ENCODE results near the gene MAF. TPM values are rescaled to one million over a fixed set of nuclear protein-coding genes. Genes with fewer than 3 reads are reported as not detected.

Gene MAF
- polyA plus RNA-seq, 3 donors, result 0.03 to 0.92 TPM; not detected in 1

DNA sequence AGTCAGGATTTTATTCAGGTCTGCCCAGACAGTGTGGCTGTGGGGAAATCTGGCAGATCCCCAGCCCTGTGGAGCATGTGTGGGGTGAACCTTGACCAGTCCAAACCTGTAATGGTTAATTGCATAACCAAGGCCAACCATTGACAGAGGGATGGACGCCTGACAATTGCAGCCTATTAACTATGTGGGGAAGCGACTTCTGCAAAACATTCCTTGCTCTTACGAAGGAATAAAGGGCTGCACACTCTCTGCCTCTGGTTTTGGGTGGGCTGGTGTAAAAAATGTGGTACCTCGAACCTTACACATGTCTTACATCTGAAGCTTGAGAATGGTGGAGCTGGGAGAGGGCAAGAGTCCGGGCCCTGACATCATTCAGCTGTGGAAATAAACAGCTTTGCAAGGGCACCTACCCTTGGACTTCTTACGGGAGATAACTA lies 35.8 kb downstream of the MAF start:
- Mint-ChIP-seq H3K4me1 (no peaks in the 10 kb centered on the region), H3K36me3 (no peaks in the 10 kb centered on the region), H3K9me3 (peaks cover 2 to 14% (median 4%) of the 10 kb centered on the region in 7 donors), H3K27me3 (ENCODE audit: low read depth in 3 of 3) (peaks cover 5 to 12% (median 10%) of the 10 kb centered on the region in 3 donors), H3K4me3 (no peak overlapping the region), H3K27ac (no peak overlapping the region)
- 87% methylated on average over 4 of the region's 6 CpGs for WGBS (ENCODE audit: insufficient coverage)
- H3K9me3 ChIP-seq (replicated peaks in 1 of 2; ENCODE audit: control insufficient read depth in 1 of 2, insufficient read depth in 1 of 2, low read length in 2 of 2), result no peaks in the 10 kb centered on the region
- H3K4me2 ChIP-seq (replicated peaks; ENCODE audit: extremely low read depth, low read length, poor library complexity, severe bottlenecking), result no peak overlapping the region
- H3K27me3 ChIP-seq (ENCODE audit: control insufficient read depth in 2 of 2, insufficient read depth in 2 of 2, low read length in 2 of 2), result peaks cover 0 to 4% of the 10 kb centered on the region in 2 donors
- TF ChIP-seq, protein P1, sequence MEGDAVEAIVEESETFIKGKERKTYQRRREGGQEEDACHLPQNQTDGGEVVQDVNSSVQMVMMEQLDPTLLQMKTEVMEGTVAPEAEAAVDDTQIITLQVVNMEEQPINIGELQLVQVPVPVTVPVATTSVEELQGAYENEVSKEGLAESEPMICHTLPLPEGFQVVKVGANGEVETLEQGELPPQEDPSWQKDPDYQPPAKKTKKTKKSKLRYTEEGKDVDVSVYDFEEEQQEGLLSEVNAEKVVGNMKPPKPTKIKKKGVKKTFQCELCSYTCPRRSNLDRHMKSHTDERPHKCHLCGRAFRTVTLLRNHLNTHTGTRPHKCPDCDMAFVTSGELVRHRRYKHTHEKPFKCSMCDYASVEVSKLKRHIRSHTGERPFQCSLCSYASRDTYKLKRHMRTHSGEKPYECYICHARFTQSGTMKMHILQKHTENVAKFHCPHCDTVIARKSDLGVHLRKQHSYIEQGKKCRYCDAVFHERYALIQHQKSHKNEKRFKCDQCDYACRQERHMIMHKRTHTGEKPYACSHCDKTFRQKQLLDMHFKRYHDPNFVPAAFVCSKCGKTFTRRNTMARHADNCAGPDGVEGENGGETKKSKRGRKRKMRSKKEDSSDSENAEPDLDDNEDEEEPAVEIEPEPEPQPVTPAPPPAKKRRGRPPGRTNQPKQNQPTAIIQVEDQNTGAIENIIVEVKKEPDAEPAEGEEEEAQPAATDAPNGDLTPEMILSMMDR (IDR thresholded peaks at IDR 0.05), result no peak
- H4K20me1 ChIP-seq (ENCODE audit: insufficient read depth, low read length), result no peaks in the 10 kb centered on the region
- no peak overlapping the region for H3K27ac ChIP-seq (ENCODE audit: low read depth in 1 of 2, low read length in 2 of 2)
- intact Hi-C loops (cut with micrococcal nuclease), result no loop called here
- no peak overlapping the region for H2AFZ ChIP-seq (ENCODE audit: insufficient read depth, low read depth, low read length, poor library complexity, severe bottlenecking)
- no peaks in the 10 kb centered on the region for H3K36me3 ChIP-seq (replicated peaks in 1 of 2; ENCODE audit: control insufficient read depth in 1 of 2, insufficient read depth in 2 of 2, low read length in 2 of 2)
- no peak for DNase-seq
- no peak overlapping the region for H3K4me3 ChIP-seq (replicated peaks in 1 of 3; ENCODE audit: low read depth in 2 of 3, low read length in 3 of 3)
- H3K9ac ChIP-seq (ENCODE audit: insufficient read depth, low read length, poor library complexity, severe bottlenecking), result no peak overlapping the region
- no peaks in the 10 kb centered on the region for H3K4me1 ChIP-seq (ENCODE audit: control insufficient read depth in 1 of 2, insufficient read depth in 2 of 2, low read length in 2 of 2)
- H3K79me2 ChIP-seq (ENCODE audit: insufficient read depth, low read length), result no peaks in the 10 kb centered on the region

- H3K9ac ChIP-seq (ENCODE audit: insufficient read depth, low read length, poor library complexity, severe bottlenecking), result no peak overlapping the region
- H3K4me3 ChIP-seq (replicated peaks in 1 of 3; ENCODE audit: low read depth in 2 of 3, low read length in 3 of 3), result no peak overlapping the region
- intact Hi-C loops (cut with micrococcal nuclease), result no loop called here
- Mint-ChIP-seq H3K27ac (no peak overlapping the region), H3K9me3 (peaks cover 2 to 14% (median 4%) of the 10 kb centered on the region in 7 donors), H3K27me3 (ENCODE audit: low read depth in 3 of 3) (peaks cover 5 to 11% (median 8%) of the 10 kb centered on the region in 3 donors), H3K4me1 (no peaks in the 10 kb centered on the region), H3K4me3 (no peak overlapping the region), H3K36me3 (no peaks in the 10 kb centered on the region)
- no peaks in the 10 kb centered on the region for H3K79me2 ChIP-seq (ENCODE audit: insufficient read depth, low read length)
- H3K9me3 ChIP-seq (replicated peaks in 1 of 2; ENCODE audit: control insufficient read depth in 1 of 2, insufficient read depth in 1 of 2, low read length in 2 of 2), result no peaks in the 10 kb centered on the region
- TF ChIP-seq, protein P1 (IDR thresholded peaks at IDR 0.05), result no peak
- DNase-seq, result no peak
- H4K20me1 ChIP-seq (ENCODE audit: insufficient read depth, low read length), result no peaks in the 10 kb centered on the region
- WGBS (ENCODE audit: insufficient coverage), result 100% methylated on average over 1 of the region's 4 CpGs
- no peaks in the 10 kb centered on the region for H3K4me1 ChIP-seq (ENCODE audit: control insufficient read depth in 1 of 2, insufficient read depth in 2 of 2, low read length in 2 of 2)
- no peaks in the 10 kb centered on the region for H3K36me3 ChIP-seq (replicated peaks in 1 of 2; ENCODE audit: control insufficient read depth in 1 of 2, insufficient read depth in 2 of 2, low read length in 2 of 2)
- peaks cover 0 to 4% of the 10 kb centered on the region in 2 donors for H3K27me3 ChIP-seq (ENCODE audit: control insufficient read depth in 2 of 2, insufficient read depth in 2 of 2, low read length in 2 of 2)
- H3K4me2 ChIP-seq (replicated peaks; ENCODE audit: extremely low read depth, low read length, poor library complexity, severe bottlenecking), result no peak overlapping the region
- no peak overlapping the region for H3K27ac ChIP-seq (ENCODE audit: low read depth in 1 of 2, low read length in 2 of 2)
- no peak overlapping the region for H2AFZ ChIP-seq (ENCODE audit: insufficient read depth, low read depth, low read length, poor library complexity, severe bottlenecking)
These were observed 36.6 kb downstream of the MAF start for GRCh38 chr16:79563921-79564320.
